H54 (cell line): ENCODE results near the gene ICE1.
"Not testable (repeated sequence)": the region's sequence is repeated elsewhere in the genome, so short reads cannot be mapped to it uniquely, and the experiment has no call there.

Experiments
- DNase-seq: peaks from one replicate; pipeline ENCODE4 v3.0.0; 2011; ENCODE audit warnings: low spot score, mixed read lengths; ENCODE audit not compliant: insufficient read length
- FAIRE-seq: peaks from 3 replicates; lab custom pipeline; 2011; peaks lifted over from hg19 to GRCh38; lab: Jason Lieb, UNC
- POLR2A ChIP-seq: IDR thresholded peaks from 2 replicates; pipeline ENCODE4 v1.6.1; 2011; ENCODE audit warnings: low read depth, mild to moderate bottlenecking, low read length

ICE1 gene

GRCh38 chr5:5451863-5452262 is 29.4 kb downstream of the ICE1 start:
- no peak for TF ChIP-seq POLR2A
- FAIRE-seq: no peak
- no peak for DNase-seq

DNA sequence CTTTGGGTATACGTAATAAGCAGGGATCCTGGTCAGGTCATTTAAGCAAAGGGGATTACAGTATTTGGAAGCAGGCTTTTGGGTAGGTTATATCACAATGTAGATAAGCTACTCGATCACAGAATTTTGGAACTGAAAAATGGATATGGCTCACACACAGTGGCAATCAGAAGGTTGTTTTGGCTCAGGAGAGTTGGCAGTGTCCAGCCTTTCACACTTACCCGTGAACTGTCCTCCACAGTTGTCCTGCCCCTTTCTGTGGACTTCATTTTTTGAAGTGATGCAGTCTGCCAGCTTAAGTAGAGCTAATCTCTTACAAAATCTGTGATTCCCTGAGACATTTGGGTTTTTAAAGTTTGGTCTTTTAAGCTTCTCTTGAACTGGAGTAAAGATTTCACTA is 30.7 kb downstream of the ICE1 start:
- no peak for TF ChIP-seq POLR2A
- FAIRE-seq: no peak
- DNase-seq: no peak

- TF ChIP-seq POLR2A: no peak
- FAIRE-seq: no peak
- DNase-seq: no peak
Measured at GRCh38 chr5:5454391-5454790, 31.9 kb downstream of the ICE1 start.

GRCh38 chr5:5456858-5457257 is 34.4 kb downstream of the ICE1 start:
- TF ChIP-seq POLR2A: no peak
- no peak for DNase-seq
- FAIRE-seq: no peak

DNA sequence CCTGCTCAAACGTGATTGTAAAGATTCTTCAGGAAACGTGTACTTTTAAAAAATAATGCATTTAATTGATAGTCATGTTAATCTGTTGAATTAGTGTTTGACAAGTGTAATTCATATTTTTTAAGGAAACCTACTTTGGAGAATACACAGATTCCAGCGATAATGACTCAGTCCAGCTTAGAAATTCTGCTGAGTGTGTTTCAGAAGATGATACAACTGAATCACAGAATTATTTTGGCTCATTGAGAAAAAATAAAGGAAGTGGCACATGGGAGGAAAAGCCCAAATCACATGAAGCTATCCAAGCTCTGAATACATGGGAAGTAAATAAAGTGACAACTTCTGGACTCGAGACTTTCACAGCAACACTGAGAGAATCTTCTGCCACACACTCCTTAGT is 37.8 kb downstream of the ICE1 start:
- no peak for TF ChIP-seq POLR2A
- DNase-seq: no peak
- FAIRE-seq: no peak

- no peak for TF ChIP-seq POLR2A
Measured at GRCh38 chr5:5461012-5461411, 38.5 kb downstream of the ICE1 start.

DNA sequence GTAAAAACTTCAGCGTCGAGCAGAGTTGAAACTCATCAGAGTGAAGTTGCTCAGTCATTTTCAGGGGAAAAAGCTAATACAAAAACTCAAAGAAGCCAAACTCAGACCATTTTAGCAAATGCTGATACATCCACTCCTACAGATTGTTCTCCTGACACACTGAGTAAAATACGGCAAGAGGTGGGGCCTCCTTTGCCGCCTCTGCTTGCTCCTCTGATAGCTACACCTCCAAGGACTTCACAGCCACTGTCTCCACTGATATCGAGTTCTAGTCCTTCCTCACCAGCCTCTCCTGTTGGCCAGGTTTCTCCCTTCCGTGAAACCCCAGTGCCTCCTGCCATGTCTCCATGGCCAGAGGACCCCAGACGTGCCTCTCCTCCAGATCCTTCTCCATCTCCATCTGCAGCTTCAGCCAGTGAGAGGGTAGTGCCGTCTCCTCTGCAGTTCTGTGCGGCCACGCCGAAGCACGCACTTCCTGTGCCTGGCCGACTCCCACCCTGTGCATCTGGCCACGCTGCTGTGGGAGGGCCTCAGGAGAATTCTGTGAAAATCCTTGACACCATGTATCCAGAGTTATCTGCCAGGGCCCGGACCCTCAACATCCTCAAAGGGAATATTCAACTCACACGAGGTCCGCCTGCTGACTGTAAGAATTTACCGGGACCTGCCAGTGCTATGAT is 41.7 kb downstream of the ICE1 start:
- FAIRE-seq: no peak

More at GRCh38 chr5:5461012-5461411, 38.5 kb downstream of the ICE1 start:
- DNase-seq (no peak), FAIRE-seq (no peak)

GRCh38 chr5:5466227-5466626 is 43.8 kb downstream of the ICE1 start:
- no peak for FAIRE-seq
- TF ChIP-seq POLR2A: no peak
- DNase-seq: no peak

More for the DNA sequence above, 41.7 kb downstream of the ICE1 start:
- TF ChIP-seq POLR2A: no peak
- DNase-seq: no peak

DNA sequence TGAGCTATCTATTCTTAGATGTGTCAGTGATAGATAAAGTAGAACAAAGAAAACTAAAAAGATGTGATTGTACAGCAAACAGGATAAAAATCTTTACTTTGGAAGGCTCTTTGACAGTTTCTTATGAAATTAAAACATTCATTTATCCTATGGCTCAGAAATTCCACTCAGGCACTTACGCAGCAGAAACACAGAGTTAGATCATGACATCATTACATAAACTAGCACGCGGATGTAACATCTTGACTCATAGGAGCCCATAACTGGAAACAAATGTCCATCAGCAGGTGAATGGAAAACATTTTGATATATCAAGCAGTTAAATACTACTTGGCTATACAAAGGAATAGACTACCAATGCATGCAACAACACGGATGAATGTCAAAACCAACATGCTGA is 45.3 kb downstream of the ICE1 start:
- FAIRE-seq (no peak), DNase-seq (no peak)

GRCh38 chr5:5470933-5471332 is 48.5 kb downstream of the ICE1 start:
- DNase-seq (no peak), FAIRE-seq (no peak)
- no peak for TF ChIP-seq POLR2A

More for the DNA sequence above, 45.3 kb downstream of the ICE1 start:
- TF ChIP-seq POLR2A: no peak

DNA sequence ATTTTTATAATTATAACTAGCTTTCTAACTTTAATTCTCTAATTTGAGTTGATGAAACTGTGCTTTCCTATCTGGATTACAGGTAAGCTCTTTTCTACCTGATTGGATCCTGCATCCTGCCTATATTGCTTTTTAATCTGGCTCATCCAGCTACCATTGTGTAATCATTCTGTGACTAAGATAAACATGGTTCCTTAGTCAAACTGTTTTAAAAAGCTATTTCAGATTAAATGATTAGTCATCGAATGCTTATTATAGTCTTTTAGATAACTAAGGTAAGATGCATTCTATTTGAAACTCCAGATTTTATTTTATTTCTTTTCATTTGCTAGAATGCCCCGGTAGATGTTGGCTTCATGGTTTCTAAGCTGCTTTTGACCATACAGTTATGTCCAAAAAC is 50.7 kb downstream of the ICE1 start:
- FAIRE-seq (peak; percentile 57), DNase-seq (no peak)
- TF ChIP-seq POLR2A: no peak

DNA sequence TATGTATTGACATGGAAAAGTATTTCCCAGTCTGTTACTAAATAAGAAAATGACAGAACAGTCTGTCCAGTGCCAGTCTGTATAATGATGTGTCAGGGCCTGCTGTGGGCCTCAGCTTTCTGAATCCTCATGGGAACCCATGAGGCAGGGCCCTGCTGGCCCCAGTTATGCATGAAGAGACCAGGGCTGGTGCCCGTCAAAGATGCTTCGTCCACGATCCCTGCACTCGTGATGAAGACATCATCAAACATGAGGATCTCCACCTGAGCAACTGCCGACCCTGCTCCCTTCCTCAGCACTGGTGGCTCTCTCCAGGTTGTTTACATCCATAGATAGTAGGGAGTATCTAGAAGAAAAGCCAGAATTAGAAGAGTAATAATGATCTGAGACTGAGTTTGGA is 52.5 kb downstream of the ICE1 start:
- FAIRE-seq (no peak), DNase-seq (no peak)
- no peak for TF ChIP-seq POLR2A

DNA sequence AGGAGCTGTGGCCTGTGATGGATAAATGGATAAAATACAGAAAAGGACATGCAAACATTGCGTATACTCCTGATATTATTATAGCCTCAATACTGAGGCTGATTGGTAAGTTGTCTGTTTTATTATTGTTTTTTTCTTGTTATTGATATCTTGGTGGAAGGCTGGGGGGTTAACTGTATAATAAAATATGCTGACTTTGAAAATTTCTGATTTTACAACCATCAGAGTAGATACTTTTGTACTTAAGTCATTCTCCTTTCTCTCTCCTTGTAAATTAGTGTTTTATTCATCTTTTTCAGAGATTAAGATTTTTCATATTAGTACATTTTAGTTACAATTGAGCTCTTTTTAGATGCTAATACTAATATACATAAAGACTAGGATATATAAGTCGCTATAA is 53.5 kb downstream of the ICE1 start:
- DNase-seq (no peak), FAIRE-seq (no peak)
- TF ChIP-seq POLR2A: no peak

- FAIRE-seq, DNase-seq: not testable (repeated sequence)
Measured at GRCh38 chr5:5479578-5479977, 57.1 kb downstream of the ICE1 start.

DNA sequence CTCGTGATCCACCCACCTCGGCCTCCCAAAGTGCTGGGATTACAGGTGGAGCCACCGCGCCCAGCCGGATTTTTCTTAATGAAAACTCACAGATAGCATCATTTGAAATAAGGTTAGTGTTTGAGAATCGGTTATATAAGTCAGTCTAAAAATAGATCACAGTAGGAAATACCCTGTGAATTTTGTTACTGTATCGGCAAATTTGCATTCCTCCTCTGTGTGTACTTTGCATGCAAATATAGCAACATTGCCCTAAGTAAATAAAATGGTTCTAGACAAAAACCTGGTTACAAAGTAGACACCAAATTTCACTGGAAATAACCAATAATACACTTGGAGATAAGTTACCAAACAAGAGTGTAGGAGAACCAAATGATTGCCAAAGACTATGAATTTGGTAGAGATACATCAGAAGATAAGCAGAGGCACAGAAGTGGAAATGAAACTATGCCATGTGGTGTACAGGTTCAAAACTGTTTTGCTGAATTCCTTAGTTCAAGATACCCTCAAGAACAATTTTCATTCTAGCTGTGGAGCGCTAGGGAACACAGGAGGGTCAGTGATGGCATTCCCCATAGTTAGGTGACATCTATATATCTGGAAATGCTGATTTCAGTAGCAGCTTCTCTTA is 58.1 kb downstream of the ICE1 start:
- TF ChIP-seq POLR2A: no peak
- DNase-seq: no peak
- no peak for FAIRE-seq
